ENCODE measurements around the gene RGSL1.

Gene RGSL1

DNA sequence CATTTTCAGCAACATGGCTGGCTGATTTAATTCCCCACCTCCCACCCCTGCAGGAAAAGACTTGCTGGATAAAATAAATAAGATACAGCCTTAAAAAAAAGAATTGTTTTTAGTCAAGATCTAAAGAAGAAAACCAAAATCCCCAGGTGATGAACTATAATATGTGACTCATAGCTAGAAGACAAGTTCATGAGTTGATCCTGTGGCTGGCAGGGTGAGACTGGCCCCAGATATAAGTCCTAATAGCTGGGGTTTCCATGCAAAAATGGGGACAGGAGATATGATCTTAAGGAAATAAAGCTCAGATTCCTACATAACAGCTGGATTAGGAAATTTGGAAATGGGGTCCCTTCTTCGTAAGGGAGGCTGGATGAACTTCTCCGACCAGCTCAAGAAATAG is 21.9 kb upstream of the RGSL1 start:
- no peak for DNase-seq (ENCODE audit: low read depth in 2 of 2)
- no peak overlapping the region for H3K4me3 ChIP-seq (replicated peaks in 1 of 2; ENCODE audit: low read depth in 2 of 2, low read length in 2 of 2)
- no peak for TF ChIP-seq CTCF (IDR thresholded peaks at IDR 0.05; ENCODE audit: low read depth, low read length)

- DNase-seq (ENCODE audit: low read depth in 2 of 2), result peak; percentile 5 to 14
- H3K4me3 ChIP-seq (replicated peaks in 1 of 2; ENCODE audit: low read depth in 2 of 2, low read length in 2 of 2), result no peak overlapping the region
- TF ChIP-seq CTCF (IDR thresholded peaks at IDR 0.05; ENCODE audit: low read depth, low read length), result no peak
These were observed 19.5 kb upstream of the RGSL1 start for GRCh38 chr1:182430263-182431068.

- no peak for TF ChIP-seq CTCF (IDR thresholded peaks at IDR 0.05; ENCODE audit: low read depth, low read length)
- no peak for DNase-seq (ENCODE audit: low read depth in 2 of 2)
- no peak overlapping the region for H3K4me3 ChIP-seq (replicated peaks in 1 of 2; ENCODE audit: low read depth in 2 of 2, low read length in 2 of 2)
These were observed 18.7 kb upstream of the RGSL1 start for GRCh38 chr1:182431278-182431677.

DNA sequence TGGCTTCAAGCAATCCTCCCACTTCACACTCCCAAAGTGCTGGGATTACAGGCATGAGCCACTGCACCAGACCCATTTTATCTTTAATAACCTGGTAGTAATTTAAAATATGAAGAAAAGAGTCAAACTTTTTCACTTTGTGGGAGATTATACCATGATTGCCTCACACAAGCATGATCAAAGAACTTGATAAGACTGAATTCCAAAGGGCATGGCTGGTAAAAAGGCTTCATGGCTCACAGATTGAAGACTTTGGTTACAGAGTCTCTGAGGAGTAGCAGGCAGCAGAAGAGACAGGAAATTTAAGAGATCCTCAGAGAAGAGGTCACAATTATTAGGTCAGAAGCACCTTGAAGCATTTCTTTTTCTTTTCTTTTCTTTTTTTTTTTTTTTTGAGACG is 16.4 kb upstream of the RGSL1 start:
- TF ChIP-seq CTCF (IDR thresholded peaks at IDR 0.05; ENCODE audit: low read depth, low read length), result no peak
- H3K4me3 ChIP-seq (replicated peaks in 1 of 2; ENCODE audit: low read depth in 2 of 2, low read length in 2 of 2), result no peak overlapping the region
- no peak for DNase-seq (ENCODE audit: low read depth in 2 of 2)

DNA sequence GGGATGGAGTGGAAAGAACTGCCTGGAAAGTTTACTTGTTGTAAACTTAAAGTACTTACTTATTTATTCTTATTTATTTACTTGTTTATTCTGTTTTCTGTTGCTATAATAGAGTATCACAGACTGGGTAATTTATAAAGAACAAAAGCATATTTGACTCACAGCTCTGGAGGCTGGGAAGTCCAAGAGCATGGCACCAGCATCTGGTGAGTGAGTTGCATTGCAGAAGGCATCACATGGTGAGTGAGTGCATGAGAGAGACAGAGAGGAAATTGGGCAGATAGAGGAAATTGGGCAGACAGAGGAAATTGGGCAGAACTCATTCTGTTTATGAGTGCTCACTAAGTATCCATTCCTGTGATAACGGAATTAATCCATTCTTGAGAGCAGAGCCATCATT is 11.6 kb upstream of the RGSL1 start:
- DNase-seq (ENCODE audit: low read depth in 2 of 2), result no peak
- no peak for TF ChIP-seq CTCF (IDR thresholded peaks at IDR 0.05; ENCODE audit: low read depth, low read length)

GRCh38 chr1:182441719-182442118 is 8.2 kb upstream of the RGSL1 start:
- H3K4me3 ChIP-seq (replicated peaks in 1 of 2; ENCODE audit: low read depth in 2 of 2, low read length in 2 of 2), result no peak overlapping the region
- no peak for TF ChIP-seq CTCF (IDR thresholded peaks at IDR 0.05; ENCODE audit: low read depth, low read length)
- no peak for DNase-seq (ENCODE audit: low read depth in 2 of 2)

More for the DNA sequence above, 11.6 kb upstream of the RGSL1 start:
- H3K4me3 ChIP-seq (replicated peaks in 1 of 2; ENCODE audit: low read depth in 2 of 2, low read length in 2 of 2), result no peak overlapping the region

DNA sequence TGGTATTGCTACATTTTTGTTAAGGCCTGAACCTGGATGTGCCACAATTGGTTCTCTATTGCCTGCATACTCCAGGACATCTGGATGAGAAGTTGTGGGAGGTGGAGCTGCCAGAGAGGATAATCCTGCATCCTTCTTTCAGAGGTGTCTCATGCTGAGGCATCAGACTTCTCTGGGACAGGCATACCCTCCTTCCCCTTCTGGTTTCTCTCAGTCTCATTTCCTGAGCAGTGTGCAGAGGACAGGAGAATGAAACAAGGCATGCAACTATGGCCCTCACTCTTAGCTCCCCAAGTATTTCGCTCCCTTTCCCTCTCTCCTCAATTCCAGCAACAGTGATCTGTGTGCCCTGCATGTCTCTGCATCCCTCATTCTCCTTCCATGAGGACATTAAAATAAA is 7.6 kb upstream of the RGSL1 start:
- TF ChIP-seq CTCF (IDR thresholded peaks at IDR 0.05; ENCODE audit: low read depth, low read length), result no peak
- DNase-seq (ENCODE audit: low read depth in 2 of 2), result no peak
- no peak overlapping the region for H3K4me3 ChIP-seq (replicated peaks in 1 of 2; ENCODE audit: low read depth in 2 of 2, low read length in 2 of 2)
